Stimulated activated CD8-positive, alpha-beta memory T cell treated with anti-CD3 and anti-CD28 coated beads, Interleukin-12 subunit alpha, Interleukin-12 subunit beta, amount 100 ng/mL, for 4 hours (primary cell): Measurements from ENCODE around the gene DMRT3.

Experiments used
- DNase-seq: peaks from one replicate; pipeline ENCODE4 v3.0.0-alpha.2; 2020; ENCODE audit warnings: low read depth

The DMRT3 gene

DNA sequence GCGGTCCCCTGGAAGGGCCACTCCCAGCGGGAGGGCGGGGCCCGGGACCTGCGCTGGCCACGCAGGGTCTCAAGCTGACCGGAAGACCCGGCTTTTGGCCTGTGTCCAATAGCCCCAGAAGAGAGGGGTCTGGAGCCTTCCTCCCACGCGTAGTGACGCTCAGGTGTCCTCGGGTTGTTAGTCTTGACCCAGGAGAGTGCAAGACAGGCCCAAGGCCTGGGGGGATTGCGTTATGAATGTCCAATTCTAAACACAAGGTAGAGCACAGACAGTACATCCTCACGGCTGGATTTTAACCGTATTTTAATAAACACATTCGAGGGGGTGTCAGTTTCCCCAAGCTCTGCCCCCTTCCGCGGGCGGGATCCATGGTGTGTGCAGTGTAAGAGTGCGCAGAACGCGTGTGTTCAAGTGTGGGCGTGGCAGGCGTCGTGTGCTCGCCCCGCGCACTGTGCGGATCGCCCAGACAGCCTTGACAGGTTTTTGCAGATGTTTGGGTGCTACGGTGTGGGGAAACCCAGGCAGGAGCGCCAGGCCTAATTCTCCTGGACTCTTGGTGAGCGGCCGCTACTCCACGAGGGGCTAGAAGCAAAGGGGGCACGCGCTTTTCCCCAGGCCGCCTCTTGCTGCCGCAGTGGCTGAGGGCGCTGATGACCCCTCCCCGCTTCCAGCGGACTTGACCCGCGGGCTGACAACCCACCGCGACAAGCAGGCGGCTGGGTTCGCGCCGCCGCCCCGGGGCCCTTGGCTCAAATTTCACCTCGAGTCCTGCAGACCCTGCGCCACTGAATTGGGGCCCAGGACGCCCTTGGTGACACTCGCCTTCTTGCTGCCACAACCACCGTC, 6.1 kb upstream of the DMRT3 start:
- no peak for DNase-seq

DNA sequence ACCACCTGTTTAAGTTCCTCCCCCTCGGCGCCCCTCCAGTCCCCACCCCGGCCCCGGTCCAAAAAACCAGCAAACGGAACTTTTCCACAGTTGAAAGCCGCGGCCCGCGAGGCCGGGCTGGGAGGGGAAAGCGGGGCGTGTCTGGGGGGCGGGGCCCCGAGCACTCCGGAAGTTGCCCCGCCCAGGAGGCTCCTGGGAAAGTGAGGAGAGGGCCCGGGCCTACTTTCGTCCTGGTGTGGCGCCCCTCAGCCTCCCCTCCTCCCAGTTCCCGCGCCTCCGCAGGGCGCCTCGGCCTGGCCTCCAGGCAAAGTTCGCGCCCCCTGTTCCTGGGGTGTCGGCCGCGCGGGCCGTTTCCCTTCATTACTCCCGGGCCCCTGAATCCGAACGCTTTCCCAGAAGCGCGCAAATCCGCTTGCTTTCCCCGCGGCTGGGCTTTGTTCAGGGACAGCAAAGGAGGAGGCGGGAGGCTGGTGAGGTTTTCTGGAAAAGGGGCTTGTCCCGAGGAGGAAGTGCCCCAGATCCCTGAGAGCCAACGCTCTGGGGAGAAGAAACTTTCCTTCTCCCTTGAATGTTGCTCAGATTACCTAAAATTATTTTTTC, 4.5 kb upstream of the DMRT3 start:
- DNase-seq: no peak

DNA sequence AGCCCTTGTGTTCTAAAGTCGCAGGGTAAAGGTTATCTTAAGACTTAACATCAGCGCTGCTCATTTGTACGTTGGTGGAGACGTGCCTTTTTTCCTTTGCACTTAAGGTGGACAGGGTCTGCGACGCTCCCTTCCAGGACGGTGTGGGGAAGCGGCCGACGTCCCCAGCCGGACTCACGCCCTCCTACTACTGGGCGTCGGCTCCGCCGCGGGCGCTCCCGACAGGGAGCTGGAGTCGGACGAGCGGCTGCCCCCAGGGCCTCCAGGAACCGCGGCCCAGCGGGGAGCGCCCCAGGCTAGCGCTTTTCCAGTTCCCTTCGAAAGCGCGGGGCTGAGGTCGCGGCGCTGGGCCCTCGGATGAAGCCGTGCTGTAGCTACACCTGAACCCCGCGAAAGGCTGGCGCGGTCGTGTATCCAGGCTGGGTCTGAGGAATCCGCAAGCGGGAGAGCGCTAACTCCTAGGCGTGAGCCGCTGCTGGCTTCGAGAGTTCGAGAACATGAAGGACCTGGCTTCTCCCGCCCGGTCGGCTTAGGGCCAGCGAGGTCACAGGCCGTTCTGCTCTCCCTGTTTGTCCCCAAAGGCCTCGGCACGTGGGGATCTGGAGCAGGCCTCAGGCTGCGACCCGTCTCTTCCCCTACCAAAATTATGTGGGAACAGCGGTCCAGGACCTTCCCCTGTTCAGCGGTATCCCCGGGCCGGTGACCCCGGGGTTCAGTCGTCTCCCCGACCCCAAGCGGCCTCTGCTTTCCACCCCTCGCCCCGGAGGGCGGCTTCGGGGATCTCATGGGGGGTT, 3.8 kb upstream of the DMRT3 start:
- DNase-seq: no peak

DNA sequence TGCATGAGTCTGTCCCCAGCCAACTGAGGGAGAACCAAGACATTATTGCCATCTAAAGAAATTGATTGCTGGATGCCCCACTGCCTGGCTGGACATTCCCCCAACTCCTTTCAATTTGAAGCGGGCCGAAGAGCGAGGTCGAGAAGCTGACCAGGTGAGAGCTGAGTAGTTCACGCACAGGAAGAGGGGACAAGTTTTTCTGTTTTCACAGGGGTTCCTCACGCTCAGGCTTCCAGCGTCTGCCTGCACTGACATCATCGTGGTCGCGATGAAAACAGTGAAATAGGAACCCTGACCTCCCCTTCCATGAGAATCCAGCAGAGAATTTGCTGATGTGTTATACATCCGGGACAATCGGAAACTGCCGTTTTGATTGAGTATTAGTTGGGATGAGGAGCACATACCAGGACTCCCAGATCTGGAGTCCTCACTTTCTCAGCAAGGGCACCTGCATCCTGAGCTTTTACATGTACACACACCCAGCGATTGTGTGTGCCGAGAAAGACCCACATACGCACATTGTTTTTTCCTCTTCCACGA, 3.1 kb upstream of the DMRT3 start:
- DNase-seq: no peak

DNA sequence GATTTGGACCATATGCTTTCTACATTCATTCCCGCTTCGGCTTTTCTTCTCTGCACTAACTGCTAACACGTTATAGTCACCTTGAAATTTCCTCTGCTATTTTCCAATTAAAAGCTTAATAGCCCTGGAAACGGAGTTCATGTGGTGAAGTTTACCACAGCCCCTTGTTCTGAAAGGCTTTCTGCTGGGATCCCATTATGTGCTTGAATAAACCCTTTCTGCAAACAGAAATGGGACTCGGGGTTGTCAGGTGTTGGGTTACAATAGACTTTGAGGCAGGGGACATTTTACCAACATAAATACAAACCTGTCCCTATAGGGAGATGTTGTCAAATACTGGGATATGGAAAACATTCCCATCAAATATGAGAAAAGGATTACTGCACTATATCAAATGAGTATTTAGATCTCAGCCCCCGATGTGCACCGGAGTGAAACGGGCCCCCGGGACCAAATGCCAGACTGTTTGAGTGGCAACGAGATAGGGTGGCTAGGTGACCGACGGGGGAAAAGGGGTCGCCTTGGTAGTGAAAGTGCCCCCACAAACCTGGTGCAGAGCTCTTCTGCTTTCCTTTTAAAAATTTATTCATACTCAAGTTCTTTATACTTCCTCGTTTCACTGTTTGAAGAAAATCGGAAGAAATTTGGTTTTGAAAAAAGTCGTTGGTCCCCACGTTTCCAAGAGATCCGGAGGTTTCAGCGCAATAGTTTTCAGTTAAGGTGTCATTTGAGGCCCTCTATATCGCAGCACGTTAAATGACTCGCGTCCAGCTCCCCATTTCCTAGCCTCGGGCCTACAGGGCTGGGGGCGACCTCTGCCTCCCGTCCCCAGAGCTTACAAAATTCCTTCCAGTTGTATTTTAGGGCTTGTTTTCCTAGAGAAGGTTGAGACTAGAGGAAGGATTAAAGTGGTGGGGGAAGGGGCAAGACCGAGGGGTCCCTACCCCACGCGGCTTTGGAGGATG, 2.1 kb upstream of the DMRT3 start:
- DNase-seq: no peak

DNA sequence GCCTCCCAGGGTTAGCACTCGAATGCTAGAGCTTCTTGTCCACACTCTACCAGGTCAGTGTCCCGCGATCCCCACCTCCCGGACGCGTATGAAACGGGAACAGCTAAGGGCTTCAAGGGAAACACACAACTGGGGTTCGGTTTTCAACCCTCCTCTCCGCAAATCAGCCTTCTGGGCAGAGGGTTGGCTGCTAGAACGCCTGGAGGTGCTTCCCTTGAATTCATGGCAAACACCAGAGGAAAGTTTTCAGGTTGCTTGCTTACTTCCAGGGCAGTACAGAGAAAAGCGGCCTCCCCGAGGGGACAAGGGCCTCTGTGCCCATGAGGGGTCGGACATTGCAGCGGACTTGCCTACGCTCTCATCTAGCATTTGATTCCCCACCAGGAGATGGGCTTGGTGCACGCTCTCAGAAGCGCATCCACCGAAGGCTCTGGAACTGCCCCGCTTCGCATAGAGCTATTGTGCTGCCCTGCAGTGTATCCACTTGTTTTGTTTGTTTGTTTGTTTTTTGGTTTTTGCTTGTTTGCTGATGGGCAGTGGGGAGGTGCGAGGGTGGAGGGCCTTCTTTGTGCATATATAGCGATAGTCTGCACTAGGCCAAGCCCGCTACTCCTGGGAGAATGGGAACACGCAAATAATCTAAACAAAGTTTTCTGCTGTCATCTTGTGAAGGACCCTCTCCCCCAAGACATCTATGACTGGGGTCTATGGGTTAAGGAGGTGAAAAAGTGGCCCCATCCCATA, 1.3 kb upstream of the DMRT3 start:
- DNase-seq: no peak

DNA sequence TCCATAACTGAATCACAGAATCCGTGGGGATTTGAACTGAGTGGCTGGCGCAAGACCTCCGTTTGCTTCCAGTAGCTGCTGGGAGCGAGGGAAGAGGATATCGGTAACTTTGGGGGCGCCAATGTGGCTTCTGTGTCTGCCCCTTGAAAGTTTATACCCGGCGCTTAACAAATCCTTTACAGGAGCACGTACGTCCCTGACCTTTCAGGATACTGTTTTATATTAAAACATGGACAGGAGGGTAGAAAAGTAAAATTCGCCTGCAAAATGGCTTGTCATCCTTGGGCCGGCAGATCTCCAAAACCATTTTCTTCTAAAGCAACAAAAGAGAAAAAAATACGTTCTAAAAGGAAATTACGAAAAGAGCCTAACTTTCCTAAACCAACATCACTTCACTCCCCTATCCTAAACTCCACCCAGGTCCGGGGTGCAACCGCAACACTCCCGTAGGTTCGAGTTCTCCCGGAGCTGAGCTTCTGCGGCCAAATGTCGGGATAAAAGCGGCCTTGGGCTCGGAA, 656 bp upstream of the DMRT3 start:
- no peak for DNase-seq

DNA sequence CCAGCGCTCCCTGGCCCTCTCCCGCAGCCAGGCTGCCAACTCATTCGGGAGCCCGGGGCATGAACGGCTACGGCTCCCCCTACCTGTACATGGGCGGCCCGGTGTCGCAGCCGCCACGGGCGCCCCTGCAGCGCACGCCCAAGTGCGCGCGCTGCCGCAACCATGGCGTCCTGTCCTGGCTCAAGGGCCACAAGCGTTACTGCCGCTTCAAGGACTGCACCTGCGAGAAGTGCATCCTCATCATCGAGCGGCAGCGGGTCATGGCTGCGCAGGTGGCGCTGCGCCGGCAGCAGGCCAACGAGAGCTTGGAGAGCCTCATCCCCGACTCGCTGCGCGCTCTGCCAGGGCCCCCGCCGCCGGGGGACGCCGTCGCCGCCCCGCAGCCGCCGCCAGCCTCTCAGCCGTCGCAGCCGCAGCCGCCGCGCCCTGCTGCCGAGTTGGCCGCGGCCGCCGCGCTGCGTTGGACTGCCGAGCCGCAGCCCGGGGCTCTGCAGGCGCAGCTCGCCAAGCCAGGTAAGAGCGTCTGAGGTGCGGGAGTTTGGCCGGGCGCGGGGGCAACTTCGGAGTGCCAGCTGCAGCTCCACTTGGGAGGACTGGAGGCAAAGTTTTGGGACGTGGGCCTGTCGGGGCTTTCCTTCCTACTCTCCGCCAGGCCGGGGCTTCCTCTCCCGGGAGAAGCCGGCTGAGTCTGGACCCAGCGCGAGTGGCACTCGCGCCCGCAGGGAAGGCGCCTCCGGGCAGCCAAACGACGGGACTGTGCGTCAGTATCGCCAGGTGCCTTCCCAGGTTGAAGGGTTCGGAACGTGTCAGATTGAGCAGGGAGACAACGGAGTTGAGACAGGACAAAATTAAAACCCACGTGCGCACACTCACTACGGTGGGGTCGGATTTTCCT, 735 bp downstream of the DMRT3 start:
- no peak for DNase-seq

DNA sequence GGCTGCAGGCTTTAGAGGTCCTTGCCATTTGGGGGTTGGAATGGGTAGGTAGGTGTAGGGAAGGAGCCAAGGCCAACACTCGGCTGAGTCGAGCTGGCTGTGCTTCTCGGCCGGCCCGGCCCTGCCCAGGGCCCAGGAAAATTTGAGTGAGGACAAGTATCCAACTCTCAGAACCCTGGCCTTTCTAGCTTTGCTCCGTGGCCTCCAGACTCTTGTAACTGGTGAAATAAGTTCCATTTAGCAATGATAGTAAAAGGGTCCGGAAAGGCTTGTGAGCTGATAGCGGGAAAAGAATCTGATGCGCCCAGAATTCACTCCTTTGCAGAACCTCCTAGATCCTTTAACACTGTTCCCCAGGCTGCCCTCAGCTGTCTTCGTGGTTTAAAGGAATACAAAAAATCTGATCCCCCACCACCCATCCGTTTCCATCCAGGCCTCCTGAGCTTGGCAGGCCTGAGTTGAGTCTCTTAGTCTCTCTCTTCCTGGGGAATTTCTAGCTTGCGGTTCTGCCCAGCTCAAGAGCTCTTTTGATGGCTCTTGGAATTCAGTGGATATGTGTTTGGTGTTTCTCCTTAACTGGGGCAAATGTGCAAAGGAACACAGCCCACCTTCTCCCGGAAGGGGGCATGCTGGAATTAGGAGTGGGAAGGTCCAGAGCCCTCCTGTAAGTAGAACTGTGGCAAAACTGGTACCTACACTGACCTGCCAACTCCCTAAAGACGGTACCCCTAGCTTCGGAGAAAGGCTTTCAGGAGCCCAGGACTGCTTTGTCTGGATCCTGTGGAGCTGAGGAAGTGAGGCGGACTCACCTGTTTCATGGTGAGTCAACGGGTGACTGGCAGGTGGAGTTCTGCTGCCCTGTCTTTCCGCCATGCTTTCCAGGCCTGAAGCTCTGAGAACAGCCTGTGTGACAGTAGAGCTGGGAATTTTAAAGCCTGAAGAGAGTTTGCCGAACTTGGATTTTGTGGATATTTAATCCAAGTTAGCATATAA, 1.7 kb downstream of the DMRT3 start:
- DNase-seq: no peak

DNA sequence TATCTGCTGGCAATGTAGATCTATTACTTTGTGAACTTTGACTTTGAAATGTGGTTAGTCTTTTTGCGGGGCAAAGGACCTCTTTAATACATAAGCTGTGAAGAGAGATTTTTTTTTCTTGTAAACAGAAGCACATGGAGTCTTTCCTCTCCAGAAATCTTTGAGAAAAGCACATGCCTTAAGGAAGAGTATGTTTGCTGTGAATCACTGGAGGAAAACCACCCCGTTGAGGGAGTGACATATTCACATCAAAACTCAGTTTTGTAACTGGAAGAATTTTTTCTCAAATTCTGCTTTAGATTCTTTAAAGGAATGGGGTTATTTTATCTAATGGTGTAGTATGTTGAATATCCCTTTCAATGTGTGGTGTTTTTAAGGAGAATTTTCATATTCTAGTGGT, 3.5 kb downstream of the DMRT3 start:
- DNase-seq: no peak

DNA sequence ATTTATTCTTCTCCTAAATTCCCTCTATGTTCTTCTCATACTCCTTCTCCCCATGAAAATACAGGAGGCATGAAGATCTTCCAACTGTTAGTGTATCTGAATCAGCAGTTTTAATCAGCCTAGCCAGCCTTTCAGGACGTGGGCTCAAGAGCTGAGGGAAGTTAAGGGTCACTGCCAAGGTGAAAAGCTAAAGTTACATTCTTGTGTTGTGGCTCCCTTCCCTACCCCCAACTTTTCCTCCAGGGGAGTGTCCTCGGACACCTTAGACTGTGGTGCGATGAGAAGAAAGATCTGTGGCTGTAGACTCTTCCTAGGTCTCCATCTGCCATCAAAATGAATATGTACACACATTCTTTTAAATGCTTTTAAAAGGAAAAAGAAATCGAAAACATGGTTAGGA, 4.2 kb downstream of the DMRT3 start:
- DNase-seq: no peak

DNA sequence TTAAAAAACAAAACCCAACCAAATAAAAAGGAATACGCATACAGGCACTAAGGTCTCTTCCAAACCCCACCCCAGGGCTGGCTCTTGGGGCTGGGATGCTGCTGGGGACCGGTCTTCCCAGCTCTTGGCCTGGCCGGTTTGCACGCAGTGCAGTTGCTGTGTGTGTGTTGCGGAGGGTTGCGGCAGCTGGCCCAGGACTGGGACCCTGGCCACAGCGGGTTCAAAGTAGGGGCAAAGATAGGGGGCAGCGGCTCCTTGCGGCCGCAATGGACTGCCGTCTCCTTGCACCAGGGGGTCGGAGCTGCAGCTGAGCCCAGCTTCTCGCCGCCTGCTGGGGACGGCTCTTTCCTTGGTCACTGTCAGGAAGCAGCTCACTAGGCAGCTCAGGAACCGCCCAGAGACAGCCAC, 5.0 kb downstream of the DMRT3 start:
- DNase-seq: no peak

DNA sequence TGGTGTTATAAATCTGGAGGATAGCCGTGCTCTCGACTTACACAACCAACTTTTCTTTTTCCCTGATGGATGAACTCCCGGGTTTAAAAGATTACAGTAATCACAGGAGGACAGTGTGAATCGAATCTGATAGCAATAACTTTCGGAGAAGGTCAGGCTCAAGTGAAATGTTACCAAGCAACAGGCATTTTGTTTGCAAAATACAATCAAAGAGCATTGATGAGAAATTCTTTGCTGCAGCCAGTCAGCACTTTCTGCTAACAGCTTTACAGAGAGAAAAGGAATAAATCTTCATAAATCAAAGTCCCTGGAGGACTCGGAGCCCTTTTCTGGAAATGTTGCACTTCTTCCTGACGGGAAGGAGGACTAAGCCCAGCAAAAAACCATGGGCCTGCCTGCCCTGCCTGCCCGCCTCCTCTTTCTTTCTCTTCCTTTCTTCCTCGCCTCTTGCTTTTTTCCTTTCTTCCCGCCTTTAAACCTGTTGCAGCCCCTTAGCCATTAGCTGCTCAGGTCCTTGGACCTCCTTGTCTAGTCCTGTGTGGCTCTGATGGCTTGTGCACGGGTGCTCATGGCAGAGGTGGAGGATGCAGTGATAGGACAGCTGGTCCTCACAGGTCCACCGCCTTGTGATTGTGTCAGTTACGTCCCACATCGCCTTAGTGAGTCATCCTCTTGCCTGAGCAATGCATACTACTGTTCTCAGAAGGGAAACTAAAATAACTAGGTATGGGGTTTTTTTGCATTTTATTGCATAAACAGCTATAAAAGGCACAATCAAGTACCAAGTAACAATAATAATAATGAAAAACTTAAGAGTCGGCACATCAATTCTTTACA, 6.2 kb downstream of the DMRT3 start:
- no peak for DNase-seq

DNA sequence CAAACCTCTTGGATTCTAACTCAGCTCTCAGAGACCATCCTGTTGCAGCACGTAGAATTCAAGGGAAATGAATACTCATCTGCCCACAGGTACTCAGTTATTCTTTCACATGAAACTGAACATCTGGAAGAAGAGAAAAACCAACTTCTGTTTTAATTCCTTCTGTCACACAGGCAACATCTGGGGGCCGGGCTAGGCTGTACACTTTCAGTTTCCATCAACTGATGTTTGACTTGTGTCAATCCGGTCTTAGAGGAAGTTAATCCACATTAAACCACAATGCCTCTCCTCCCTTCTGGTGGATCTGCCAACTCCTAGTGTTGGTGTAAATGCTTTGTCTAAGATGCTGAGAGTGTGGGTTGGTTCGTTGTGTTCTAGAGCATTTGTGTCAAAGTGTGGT, 17.6 kb downstream of the DMRT3 start:
- no peak for DNase-seq

DNA sequence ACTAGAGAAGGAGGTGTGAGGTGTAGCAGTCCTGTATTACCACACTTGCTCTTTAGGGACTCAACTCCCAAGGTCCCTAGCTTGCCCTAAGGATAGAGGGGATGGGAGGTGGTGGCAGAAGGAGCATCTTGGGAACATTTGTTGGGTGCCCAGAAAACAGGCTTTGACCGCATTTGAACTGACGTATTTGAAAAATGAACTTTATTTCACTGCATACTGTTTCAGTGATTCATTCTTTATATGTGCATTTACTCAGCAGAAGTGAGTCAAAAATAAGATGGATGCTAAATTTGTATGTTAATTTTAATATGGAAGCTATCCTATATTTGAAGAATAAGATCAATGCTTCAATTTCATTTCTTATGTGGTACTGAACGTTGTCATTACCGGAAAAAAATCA, 18.7 kb downstream of the DMRT3 start:
- no peak for DNase-seq

DNA sequence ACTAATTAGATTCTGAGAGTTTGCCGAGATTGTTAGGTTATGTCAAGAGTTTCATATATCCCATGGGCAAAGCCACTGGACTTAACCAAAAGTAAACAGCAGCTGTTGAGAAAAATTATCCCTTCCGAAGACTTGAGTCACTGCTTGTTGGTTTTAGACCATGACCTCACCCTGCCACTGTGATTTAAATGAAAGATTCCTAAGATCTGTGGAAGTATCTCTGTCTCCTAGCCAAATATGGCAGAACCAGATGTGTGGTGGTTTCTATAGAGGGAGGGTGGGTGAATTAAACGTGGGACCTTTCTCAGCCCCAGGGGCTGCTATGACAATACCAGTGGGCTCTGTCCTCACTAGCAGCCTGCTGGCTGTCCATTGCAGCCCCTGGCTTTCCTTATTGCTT, 19.3 kb downstream of the DMRT3 start:
- DNase-seq: no peak
